ENCODE results near the gene APBA2. TPM values are rescaled to one million over a fixed set of nuclear protein-coding genes. Genes with fewer than 3 reads are reported as not detected.

The APBA2 gene
- total and polyA plus RNA-seq, 4 donors = 0.41 to 2.1 (median 1.9) TPM

GRCh38 chr15:29126208-29126536 is 240.4 kb downstream of the APBA2 start:
- no peaks in the 10 kb centered on the region for H3K9me3 ChIP-seq (ENCODE audit: control insufficient read depth, low read length)
- peak; percentile 46 to 66 for DNase-seq
- no peaks in the 10 kb centered on the region for H3K36me3 ChIP-seq (ENCODE audit: control insufficient read depth in 1 of 2, insufficient read depth in 2 of 2, low read length in 1 of 2)
- ATAC-seq (ENCODE audit: low FRiP score) = no peak
- H3K27ac ChIP-seq (ENCODE audit: low read depth in 1 of 2, low read length in 2 of 2) = no peak overlapping the region
- no peaks in the 10 kb centered on the region for H3K27me3 ChIP-seq (ENCODE audit: control insufficient read depth in 1 of 2, insufficient read depth in 2 of 2, low read length in 1 of 2)
- H3K4me1 ChIP-seq (ENCODE audit: control insufficient read depth in 1 of 2, insufficient read depth in 2 of 2, low read length in 2 of 2) = no peaks in the 10 kb centered on the region
- no peak overlapping the region for H3K4me3 ChIP-seq (ENCODE audit: low read length in 2 of 2)
- 87 to 88% methylated on average over 11 of the region's 11 CpGs for WGBS, 2 donors
- intact Hi-C loops (cut with DNase I) = no loop called here

DNA sequence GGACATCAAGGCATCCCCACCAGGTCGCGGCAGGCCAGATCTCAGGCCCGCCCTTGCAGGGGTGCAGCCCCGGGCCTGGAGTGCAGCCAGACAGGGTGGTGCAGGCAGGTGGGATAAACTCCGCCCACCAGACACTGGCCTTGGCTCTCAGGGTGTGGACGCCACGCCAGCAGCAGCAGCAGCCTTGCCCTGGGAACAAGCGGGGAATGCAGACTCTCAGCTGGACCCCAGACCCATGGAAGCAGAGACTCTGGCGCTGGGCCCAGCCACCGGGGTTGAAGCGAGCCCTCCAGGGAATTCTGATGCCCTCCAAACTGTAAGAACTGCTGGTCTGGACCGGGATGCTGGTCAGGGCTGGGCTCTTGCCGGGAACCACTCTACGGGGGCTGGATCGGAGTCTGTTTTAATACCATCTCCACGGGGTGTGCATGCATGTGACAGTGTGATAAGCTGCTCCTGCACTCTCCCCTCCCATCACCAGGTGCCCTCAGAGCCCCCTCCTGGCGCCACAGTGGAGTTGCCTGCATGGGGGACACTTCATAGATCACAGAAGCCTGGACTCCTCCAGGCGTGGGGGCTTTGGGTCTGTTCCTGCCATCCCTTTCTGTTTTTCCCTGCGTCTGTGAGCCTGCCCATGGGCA is 241.2 kb downstream of the APBA2 start:
- Histone ChIP-seq H3K36me3 (ENCODE audit: control insufficient read depth in 1 of 2, insufficient read depth in 2 of 2, low read length in 1 of 2) (no peaks in the 10 kb centered on the region), H3K4me1 (ENCODE audit: control insufficient read depth in 1 of 2, insufficient read depth in 2 of 2, low read length in 2 of 2) (no peaks in the 10 kb centered on the region), H3K9me3 (ENCODE audit: control insufficient read depth, low read length) (no peaks in the 10 kb centered on the region), H3K27ac (ENCODE audit: low read depth in 1 of 2, low read length in 2 of 2) (no peak overlapping the region), H3K27me3 (ENCODE audit: control insufficient read depth in 1 of 2, insufficient read depth in 2 of 2, low read length in 1 of 2) (no peaks in the 10 kb centered on the region), H3K4me3 (ENCODE audit: low read length in 2 of 2) (no peak overlapping the region)
- WGBS, 2 donors = 59 to 63% methylated on average over 17 to 19 of the region's 19 CpGs
- intact Hi-C loops (cut with DNase I) = no loop called here
- peak; percentile 28 to 67 for DNase-seq
- no peak for ATAC-seq (ENCODE audit: low FRiP score)

DNA sequence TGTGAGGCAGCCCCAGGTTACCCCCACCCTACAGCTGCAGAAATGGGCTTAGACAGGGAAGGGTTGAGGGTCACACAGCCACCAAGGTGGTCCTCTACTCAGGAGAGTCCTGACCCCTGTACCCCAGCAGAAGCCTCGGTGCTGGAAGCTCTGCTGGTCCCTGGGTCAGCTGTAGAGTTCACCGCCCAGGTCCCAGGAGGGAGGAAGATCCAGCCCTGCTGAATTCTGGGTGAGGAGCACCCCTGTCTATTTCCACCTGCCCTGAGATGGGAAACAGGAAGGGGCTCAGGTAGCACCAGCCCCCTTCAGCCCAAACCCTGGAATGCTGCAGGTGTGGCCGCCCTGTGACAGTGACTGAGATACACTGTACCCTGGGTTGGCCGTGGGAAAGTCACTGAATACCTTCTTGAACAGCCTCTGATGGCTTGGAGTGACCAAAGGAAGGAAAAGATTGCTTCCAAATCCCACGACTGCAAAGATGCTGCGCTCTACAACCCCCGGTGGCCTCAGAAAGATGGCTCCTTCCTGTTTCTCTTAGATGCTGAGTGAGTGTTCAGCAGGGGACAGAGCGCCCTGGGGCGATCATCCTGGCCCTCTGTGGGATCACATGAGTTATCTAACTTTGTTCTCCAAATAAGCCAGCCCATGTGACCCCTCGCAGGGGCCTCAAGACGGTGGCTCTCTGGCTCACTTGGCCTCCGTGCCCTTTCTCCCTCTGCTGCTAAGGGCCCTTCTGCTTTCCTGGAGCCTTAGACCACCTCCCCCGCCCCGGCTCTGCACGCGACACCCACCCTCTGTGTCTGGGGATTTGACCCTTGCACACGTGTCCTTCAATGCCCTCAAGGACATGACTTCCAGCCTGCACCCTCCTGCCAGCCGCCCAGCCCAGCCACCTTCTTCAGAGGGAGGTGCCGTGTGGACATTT is 242.0 kb downstream of the APBA2 start:
- Histone ChIP-seq H3K9me3 (ENCODE audit: control insufficient read depth, low read length) (no peaks in the 10 kb centered on the region), H3K27me3 (ENCODE audit: control insufficient read depth in 1 of 2, insufficient read depth in 2 of 2, low read length in 1 of 2) (no peaks in the 10 kb centered on the region), H3K4me1 (ENCODE audit: control insufficient read depth in 1 of 2, insufficient read depth in 2 of 2, low read length in 2 of 2) (no peaks in the 10 kb centered on the region), H3K27ac (ENCODE audit: low read depth in 1 of 2, low read length in 2 of 2) (no peak overlapping the region), H3K4me3 (ENCODE audit: low read length in 2 of 2) (no peak overlapping the region), H3K36me3 (ENCODE audit: control insufficient read depth in 1 of 2, insufficient read depth in 2 of 2, low read length in 1 of 2) (no peaks in the 10 kb centered on the region)
- no peak for ATAC-seq (ENCODE audit: low FRiP score)
- intact Hi-C loops (cut with DNase I) = no loop called here
- 80 to 81% methylated on average over 19 of the region's 19 CpGs for WGBS, 2 donors
- DNase-seq = peak; percentile 38 to 55

GRCh38 chr15:29128671-29129070 is 242.9 kb downstream of the APBA2 start:
- intact Hi-C loops (cut with DNase I) = no loop called here
- no peaks in the 10 kb centered on the region for H3K4me1 ChIP-seq (ENCODE audit: control insufficient read depth in 1 of 2, insufficient read depth in 2 of 2, low read length in 2 of 2)
- H3K36me3 ChIP-seq (ENCODE audit: control insufficient read depth in 1 of 2, insufficient read depth in 2 of 2, low read length in 1 of 2) = no peaks in the 10 kb centered on the region
- WGBS, 2 donors = 92 to 94% methylated on average over 11 of the region's 11 CpGs
- H3K9me3 ChIP-seq (ENCODE audit: control insufficient read depth, low read length) = no peaks in the 10 kb centered on the region
- no peak overlapping the region for H3K27ac ChIP-seq (ENCODE audit: low read depth in 1 of 2, low read length in 2 of 2)
- DNase-seq (peak in 1 of 2 donors; percentile 9), ATAC-seq (ENCODE audit: low FRiP score) (no peak)
- H3K4me3 ChIP-seq (ENCODE audit: low read length in 2 of 2) = no peak overlapping the region
- no peaks in the 10 kb centered on the region for H3K27me3 ChIP-seq (ENCODE audit: control insufficient read depth in 1 of 2, insufficient read depth in 2 of 2, low read length in 1 of 2)

GRCh38 chr15:29129221-29129620 is 243.4 kb downstream of the APBA2 start:
- no peaks in the 10 kb centered on the region for H3K9me3 ChIP-seq (ENCODE audit: control insufficient read depth, low read length)
- H3K4me1 ChIP-seq (ENCODE audit: control insufficient read depth in 1 of 2, insufficient read depth in 2 of 2, low read length in 2 of 2) = no peaks in the 10 kb centered on the region
- intact Hi-C loops (cut with DNase I) = no loop called here
- no peaks in the 10 kb centered on the region for H3K36me3 ChIP-seq (ENCODE audit: control insufficient read depth in 1 of 2, insufficient read depth in 2 of 2, low read length in 1 of 2)
- WGBS, 2 donors = 93 to 97% methylated on average over 10 of the region's 10 CpGs
- H3K4me3 ChIP-seq (ENCODE audit: low read length in 2 of 2) = no peak overlapping the region
- H3K27me3 ChIP-seq (ENCODE audit: control insufficient read depth in 1 of 2, insufficient read depth in 2 of 2, low read length in 1 of 2) = no peaks in the 10 kb centered on the region
- no peak overlapping the region for H3K27ac ChIP-seq (ENCODE audit: low read depth in 1 of 2, low read length in 2 of 2)
- no peak for ATAC-seq (ENCODE audit: low FRiP score)
- peak in 1 of 2 donors; percentile 24 for DNase-seq

- Histone ChIP-seq H3K27ac (ENCODE audit: low read depth in 1 of 2, low read length in 2 of 2) (no peak overlapping the region), H3K4me1 (ENCODE audit: control insufficient read depth in 1 of 2, insufficient read depth in 2 of 2, low read length in 2 of 2) (no peaks in the 10 kb centered on the region), H3K36me3 (ENCODE audit: control insufficient read depth in 1 of 2, insufficient read depth in 2 of 2, low read length in 1 of 2) (no peaks in the 10 kb centered on the region), H3K4me3 (ENCODE audit: low read length in 2 of 2) (no peak overlapping the region), H3K9me3 (ENCODE audit: control insufficient read depth, low read length) (no peaks in the 10 kb centered on the region), H3K27me3 (ENCODE audit: control insufficient read depth in 1 of 2, insufficient read depth in 2 of 2, low read length in 1 of 2) (no peaks in the 10 kb centered on the region)
- 60 to 69% methylated on average over 11 of the region's 11 CpGs for WGBS, 2 donors
- DNase-seq (peak; percentile 16 to 51), ATAC-seq (ENCODE audit: low FRiP score) (no peak)
- intact Hi-C loops (cut with DNase I) = no loop called here
These were observed 244.2 kb downstream of the APBA2 start for GRCh38 chr15:29129926-29130325.

DNA sequence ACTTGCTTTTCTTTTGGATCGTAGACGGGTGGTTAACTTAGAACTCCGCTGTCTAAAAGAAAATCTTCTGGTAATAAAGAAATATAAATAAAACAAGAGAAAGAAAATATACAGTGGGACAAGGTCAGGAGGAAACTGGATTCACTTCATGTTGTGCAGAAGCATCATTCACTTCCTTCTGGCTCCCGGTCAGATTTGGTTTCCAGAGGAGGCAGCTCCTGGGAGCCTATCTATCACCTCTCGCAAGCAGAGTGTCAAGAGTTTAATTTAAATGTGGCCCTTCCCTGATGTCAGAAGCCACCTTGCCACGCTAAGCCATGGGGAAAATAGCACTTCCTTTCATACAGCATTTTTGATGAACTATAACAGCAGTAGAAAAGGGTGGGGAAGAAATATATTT is 244.7 kb downstream of the APBA2 start:
- 20 to 40% methylated on average over 6 of the region's 6 CpGs for WGBS, 2 donors
- H3K27me3 ChIP-seq (ENCODE audit: control insufficient read depth in 1 of 2, insufficient read depth in 2 of 2, low read length in 1 of 2) = no peaks in the 10 kb centered on the region
- no peak overlapping the region for H3K4me3 ChIP-seq (ENCODE audit: low read length in 2 of 2)
- H3K4me1 ChIP-seq (ENCODE audit: control insufficient read depth in 1 of 2, insufficient read depth in 2 of 2, low read length in 2 of 2) = no peaks in the 10 kb centered on the region
- no peak for DNase-seq
- no peaks in the 10 kb centered on the region for H3K9me3 ChIP-seq (ENCODE audit: control insufficient read depth, low read length)
- no peaks in the 10 kb centered on the region for H3K36me3 ChIP-seq (ENCODE audit: control insufficient read depth in 1 of 2, insufficient read depth in 2 of 2, low read length in 1 of 2)
- intact Hi-C loops (cut with DNase I) = no loop called here
- no peak overlapping the region for H3K27ac ChIP-seq (ENCODE audit: low read depth in 1 of 2, low read length in 2 of 2)
- ATAC-seq (ENCODE audit: low FRiP score) = no peak

- intact Hi-C loops (cut with DNase I) = no loop called here
- 69 to 72% methylated on average over 19 of the region's 19 CpGs for WGBS, 2 donors
These were observed 245.4 kb downstream of the APBA2 start for GRCh38 chr15:29130951-29131839.

More at GRCh38 chr15:29130951-29131839, 245.4 kb downstream of the APBA2 start:
- Histone ChIP-seq H3K4me3 (ENCODE audit: low read length in 2 of 2) (no peak overlapping the region), H3K27me3 (ENCODE audit: control insufficient read depth in 1 of 2, insufficient read depth in 2 of 2, low read length in 1 of 2) (no peaks in the 10 kb centered on the region), H3K9me3 (ENCODE audit: control insufficient read depth, low read length) (no peaks in the 10 kb centered on the region), H3K4me1 (ENCODE audit: control insufficient read depth in 1 of 2, insufficient read depth in 2 of 2, low read length in 2 of 2) (no peaks in the 10 kb centered on the region), H3K27ac (ENCODE audit: low read depth in 1 of 2, low read length in 2 of 2) (no peak overlapping the region), H3K36me3 (ENCODE audit: control insufficient read depth in 1 of 2, insufficient read depth in 2 of 2, low read length in 1 of 2) (no peaks in the 10 kb centered on the region)
- DNase-seq (no peak), ATAC-seq (ENCODE audit: low FRiP score) (no peak)
